CMK (cell line): ENCODE results near the gene NR1H3.
A peak's percentile ranks its signal among the peaks of the same experiment; 100 is the strongest.

Source experiments
- DNase-seq: peaks from one replicate; pipeline ENCODE4 v3.0.0-alpha.2; 2010; ENCODE audit warnings: low read depth

Gene NR1H3

GRCh38 chr11:47244448-47245350 is 13.1 kb upstream of the NR1H3 start:
- DNase-seq = no peak

GRCh38 chr11:47245611-47246357 is 12.0 kb upstream of the NR1H3 start:
- no peak for DNase-seq

GRCh38 chr11:47247502-47247901 is 10.3 kb upstream of the NR1H3 start:
- no peak for DNase-seq

GRCh38 chr11:47248304-47248663 is 9.5 kb upstream of the NR1H3 start:
- no peak for DNase-seq

- peak; percentile 67 for DNase-seq
Observed at GRCh38 chr11:47248664-47249377, 9.0 kb upstream of the NR1H3 start, which contains the start of gene ACP2. Gene ACP2, minus strand, starts transcription at chr11:47248814. Its CDS starts 25 bp downstream, at chr11:47248789.

GRCh38 chr11:47249378-47249715 is 8.4 kb upstream of the NR1H3 start:
- DNase-seq = no peak

GRCh38 chr11:47251751-47252150 is 6.0 kb upstream of the NR1H3 start:
- DNase-seq = no peak

GRCh38 chr11:47253660-47254059 is 4.1 kb upstream of the NR1H3 start:
- DNase-seq = no peak

GRCh38 chr11:47254386-47254785 is 3.4 kb upstream of the NR1H3 start:
- no peak for DNase-seq

- no peak for DNase-seq
Observed at GRCh38 chr11:47256374-47256773, 1.4 kb upstream of the NR1H3 start.

- no peak for DNase-seq
Observed at GRCh38 chr11:47257177-47257516, 649 bp upstream of the NR1H3 start.

GRCh38 chr11:47258317-47258902 is 614 bp downstream of the NR1H3 start:
- no peak for DNase-seq

GRCh38 chr11:47259232-47259977 is 1.6 kb downstream of the NR1H3 start:
- no peak for DNase-seq

GRCh38 chr11:47260366-47260765 is 2.6 kb downstream of the NR1H3 start:
- DNase-seq = no peak

GRCh38 chr11:47261291-47261800 is 3.5 kb downstream of the NR1H3 start:
- DNase-seq = no peak

GRCh38 chr11:47264119-47264518 is 6.3 kb downstream of the NR1H3 start:
- no peak for DNase-seq

- no peak for DNase-seq
Observed at GRCh38 chr11:47264521-47264920, 6.7 kb downstream of the NR1H3 start.

- no peak for DNase-seq
Observed at GRCh38 chr11:47267876-47268275, 10.1 kb downstream of the NR1H3 start.

GRCh38 chr11:47268448-47269001 is 10.7 kb downstream of the NR1H3 start:
- DNase-seq = no peak

- DNase-seq = peak; percentile 95
Observed at GRCh38 chr11:47269002-47269828, 11.4 kb downstream of the NR1H3 start.
